ENCODE measurements around the gene CYFIP1. TPM values are rescaled to one million over a fixed set of nuclear protein-coding genes. Genes with fewer than 3 reads are reported as not detected.
A peak's percentile ranks its signal among the peaks of the same experiment; 100 is the strongest.

CYFIP1 gene
- total and polyA plus RNA-seq, 11 donors: 7.6 to 111 (median 32.8) TPM

DNA sequence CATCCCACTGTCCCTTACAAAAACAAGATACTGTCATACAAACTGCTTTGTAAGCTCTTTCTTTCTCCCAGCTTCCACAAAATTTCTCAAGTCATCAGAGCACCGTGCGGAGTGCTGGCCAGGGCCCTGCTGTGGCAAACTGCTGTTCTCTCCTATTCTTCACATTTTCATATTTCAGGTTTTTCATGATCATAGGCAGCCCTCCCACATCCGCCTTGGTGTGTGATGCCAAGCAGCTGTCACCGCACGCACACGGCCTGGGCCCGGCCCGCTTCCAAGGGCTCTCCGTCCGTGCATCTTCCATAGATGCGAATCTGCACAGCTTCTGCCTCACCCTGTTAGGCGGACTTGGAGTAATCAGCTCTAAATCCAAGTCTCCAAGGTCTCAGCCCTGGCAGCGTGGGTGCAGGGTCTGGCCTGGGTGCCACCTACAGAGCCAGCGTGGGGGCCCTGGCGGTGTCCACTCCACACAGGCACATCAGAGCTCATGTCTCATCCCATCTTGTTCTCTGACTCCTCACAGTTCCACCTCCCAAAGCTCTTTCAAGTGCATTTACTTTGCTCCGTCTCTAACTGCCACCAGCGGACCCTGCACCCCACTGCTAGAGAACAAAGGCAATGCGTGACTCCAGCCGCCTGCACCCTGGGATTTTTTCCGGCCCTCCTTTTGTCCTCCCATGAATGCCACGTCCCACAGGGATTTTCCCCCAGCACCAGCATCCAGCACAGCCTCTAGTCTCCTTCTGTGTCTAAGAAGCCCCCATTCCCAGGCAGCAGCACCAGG lies 27.2 kb downstream of the CYFIP1 start:
- intact Hi-C loops (cut with DNase I): no loop called here
- DNase-seq (no peak), ATAC-seq (no peak)
- H3K27ac ChIP-seq: peak overlapping the region in 2 of 12 donors; percentile 24 to 58
- H3K27me3 ChIP-seq: no peaks in the 10 kb centered on the region
- H3K4me1 ChIP-seq: peaks cover 29 to 96% (median 77%) of the 10 kb centered on the region in 12 donors
- TF ChIP-seq, protein P1, sequence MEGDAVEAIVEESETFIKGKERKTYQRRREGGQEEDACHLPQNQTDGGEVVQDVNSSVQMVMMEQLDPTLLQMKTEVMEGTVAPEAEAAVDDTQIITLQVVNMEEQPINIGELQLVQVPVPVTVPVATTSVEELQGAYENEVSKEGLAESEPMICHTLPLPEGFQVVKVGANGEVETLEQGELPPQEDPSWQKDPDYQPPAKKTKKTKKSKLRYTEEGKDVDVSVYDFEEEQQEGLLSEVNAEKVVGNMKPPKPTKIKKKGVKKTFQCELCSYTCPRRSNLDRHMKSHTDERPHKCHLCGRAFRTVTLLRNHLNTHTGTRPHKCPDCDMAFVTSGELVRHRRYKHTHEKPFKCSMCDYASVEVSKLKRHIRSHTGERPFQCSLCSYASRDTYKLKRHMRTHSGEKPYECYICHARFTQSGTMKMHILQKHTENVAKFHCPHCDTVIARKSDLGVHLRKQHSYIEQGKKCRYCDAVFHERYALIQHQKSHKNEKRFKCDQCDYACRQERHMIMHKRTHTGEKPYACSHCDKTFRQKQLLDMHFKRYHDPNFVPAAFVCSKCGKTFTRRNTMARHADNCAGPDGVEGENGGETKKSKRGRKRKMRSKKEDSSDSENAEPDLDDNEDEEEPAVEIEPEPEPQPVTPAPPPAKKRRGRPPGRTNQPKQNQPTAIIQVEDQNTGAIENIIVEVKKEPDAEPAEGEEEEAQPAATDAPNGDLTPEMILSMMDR (IDR thresholded peaks at IDR 0.05): no peak
- no peak for TF ChIP-seq POLR2A (IDR thresholded peaks at IDR 0.05)
- no peak overlapping the region for H3K4me3 ChIP-seq
- no peaks in the 10 kb centered on the region for H3K9me3 ChIP-seq
- no peaks in the 10 kb centered on the region for H3K36me3 ChIP-seq
- 64 to 84% (median 72%) methylated on average over 21 of the region's 21 CpGs for WGBS, 4 donors

- H3K9me3 ChIP-seq: no peaks in the 10 kb centered on the region
- peaks cover 25 to 94% (median 76%) of the 10 kb centered on the region in 12 donors for H3K4me1 ChIP-seq
- peak in 1 of 4 donors; percentile 10 for ATAC-seq
- H3K36me3 ChIP-seq: peaks cover 0 to 5% (median 3%) of the 10 kb centered on the region in 9 donors
- 82 to 90% (median 87%) methylated on average over 33 to 39 of the region's 39 CpGs for WGBS, 4 donors
- H3K27ac ChIP-seq: peak overlapping the region in 11 of 12 donors; percentile 3 to 80 (median 61)
- H3K4me3 ChIP-seq: no peak overlapping the region
- intact Hi-C loops (cut with DNase I): no loop called here
- H3K27me3 ChIP-seq: no peaks in the 10 kb centered on the region
- peak in 2 of 5 donors; percentile 49 to 51 for DNase-seq
- no peak for TF ChIP-seq POLR2A (IDR thresholded peaks at IDR 0.05)
- TF ChIP-seq, protein P1 (IDR thresholded peaks at IDR 0.05): no peak
Observed at GRCh38 chr15:22951381-22952280, 28.5 kb downstream of the CYFIP1 start.

GRCh38 chr15:22951031-22951380 lies 29.2 kb downstream of the CYFIP1 start:
- Histone ChIP-seq H3K27me3 (no peaks in the 10 kb centered on the region), H3K4me3 (no peak overlapping the region), H3K4me1 (peaks cover 20 to 88% (median 69%) of the 10 kb centered on the region in 12 donors), H3K36me3 (peaks cover 0 to 11% (median 8%) of the 10 kb centered on the region in 9 donors), H3K9me3 (no peaks in the 10 kb centered on the region), H3K27ac (peak overlapping the region in 11 of 12 donors; percentile 3 to 80 (median 64))
- WGBS, 4 donors: 68 to 83% (median 76%) methylated on average over 16 of the region's 16 CpGs
- DNase-seq (no peak), ATAC-seq (no peak)
- no peak for TF ChIP-seq POLR2A (IDR thresholded peaks at IDR 0.05)
- TF ChIP-seq, protein P1 (IDR thresholded peaks at IDR 0.05): no peak
- intact Hi-C loops (cut with DNase I): no loop called here

Data from heart left ventricle (tissue), 16 donors.